ENCODE data around the gene CKMT2.

Gene CKMT2

GRCh38 chr5:81226949-81227348 lies 6.2 kb upstream of the CKMT2 start:
- no peak for DNase-seq (ENCODE audit: low read depth)
- TF ChIP-seq CTCF (IDR thresholded peaks at IDR 0.05; ENCODE audit: low read depth, low read length, missing control alignments): no peak
- H3K4me3 ChIP-seq (ENCODE audit: low read depth, low read length): no peak overlapping the region

GRCh38 chr5:81228084-81228483 lies 5.0 kb upstream of the CKMT2 start:
- H3K4me3 ChIP-seq (ENCODE audit: low read depth, low read length): no peak overlapping the region
- no peak for TF ChIP-seq CTCF (IDR thresholded peaks at IDR 0.05; ENCODE audit: low read depth, low read length, missing control alignments)
- DNase-seq (ENCODE audit: low read depth): no peak

- H3K4me3 ChIP-seq (ENCODE audit: low read depth, low read length): no peak overlapping the region
- TF ChIP-seq CTCF (IDR thresholded peaks at IDR 0.05; ENCODE audit: low read depth, low read length, missing control alignments): no peak
- DNase-seq (ENCODE audit: low read depth): no peak
Observed at GRCh38 chr5:81230416-81230815, 2.7 kb upstream of the CKMT2 start.

GRCh38 chr5:81232464-81233079 lies 550 bp upstream of the CKMT2 start:
- no peak for DNase-seq (ENCODE audit: low read depth)

GRCh38 chr5:81234299-81234698 lies 1.2 kb downstream of the CKMT2 start:
- no peak for TF ChIP-seq CTCF (IDR thresholded peaks at IDR 0.05; ENCODE audit: low read depth, low read length, missing control alignments)

More at GRCh38 chr5:81232464-81233079, 550 bp upstream of the CKMT2 start:
- no peak overlapping the region for H3K4me3 ChIP-seq (ENCODE audit: low read depth, low read length)
- TF ChIP-seq CTCF (IDR thresholded peaks at IDR 0.05; ENCODE audit: low read depth, low read length, missing control alignments): no peak

GRCh38 chr5:81234801-81235200 lies 1.7 kb downstream of the CKMT2 start:
- TF ChIP-seq CTCF (IDR thresholded peaks at IDR 0.05; ENCODE audit: low read depth, low read length, missing control alignments): no peak
- no peak overlapping the region for H3K4me3 ChIP-seq (ENCODE audit: low read depth, low read length)
- DNase-seq (ENCODE audit: low read depth): no peak

More at GRCh38 chr5:81234299-81234698, 1.2 kb downstream of the CKMT2 start:
- no peak for DNase-seq (ENCODE audit: low read depth)
- H3K4me3 ChIP-seq (ENCODE audit: low read depth, low read length): no peak overlapping the region

Data from GM12864 (cell line).